ENCODE data around the gene IFNA17.
"Not testable (repeated sequence)": the region's sequence is repeated elsewhere in the genome, so short reads cannot be mapped to it uniquely, and the experiment has no call there.

IFNA17 gene

GRCh38 chr9:21213411-21214326 lies 14.4 kb downstream of the IFNA17 start:
- not testable (repeated sequence) for H3K4me3 ChIP-seq (ENCODE audit: low read length); DNase-seq (ENCODE audit: low read depth, low spot score)

GRCh38 chr9:21212160-21212559 lies 15.9 kb downstream of the IFNA17 start:
- not testable (repeated sequence) for DNase-seq (ENCODE audit: low read depth, low spot score); H3K4me3 ChIP-seq (ENCODE audit: low read length)

GRCh38 chr9:21210782-21211181 lies 17.2 kb downstream of the IFNA17 start:
- DNase-seq (ENCODE audit: low read depth, low spot score); H3K4me3 ChIP-seq (ENCODE audit: low read length): not testable (repeated sequence)

GRCh38 chr9:21210311-21210710 lies 17.7 kb downstream of the IFNA17 start:
- no peak overlapping the region for H3K4me3 ChIP-seq (ENCODE audit: low read length)
- DNase-seq (ENCODE audit: low read depth, low spot score) = no peak

GRCh38 chr9:21207043-21207442 lies 21.0 kb downstream of the IFNA17 start, which contains the start of gene IFNA10:
Gene IFNA10, minus strand, starts transcription at chr9:21207143. Its CDS starts 46 bp downstream, at chr9:21207097.
- not testable (repeated sequence) for DNase-seq (ENCODE audit: low read depth, low spot score); H3K4me3 ChIP-seq (ENCODE audit: low read length)

- no peak for DNase-seq (ENCODE audit: low read depth, low spot score)
- H3K4me3 ChIP-seq (ENCODE audit: low read length) = no peak overlapping the region
Observed at GRCh38 chr9:21205204-21205603, 22.8 kb downstream of the IFNA17 start.

GRCh38 chr9:21202105-21202504 lies 25.9 kb downstream of the IFNA17 start, which contains the start of gene IFNA7:
Gene IFNA7, minus strand, starts transcription at chr9:21202205. Its CDS starts 40 bp downstream, at chr9:21202165.
- H3K4me3 ChIP-seq (ENCODE audit: low read length); DNase-seq (ENCODE audit: low read depth, low spot score): not testable (repeated sequence)

GRCh38 chr9:21194867-21195776 lies 32.9 kb downstream of the IFNA17 start:
- DNase-seq (ENCODE audit: low read depth, low spot score); H3K4me3 ChIP-seq (ENCODE audit: low read length): not testable (repeated sequence)

GRCh38 chr9:21187487-21187886 lies 40.5 kb downstream of the IFNA17 start, which contains the start of gene IFNA4:
Gene IFNA4, minus strand, starts transcription at chr9:21187587. Its CDS starts 56 bp downstream, at chr9:21187531.
- not testable (repeated sequence) for H3K4me3 ChIP-seq (ENCODE audit: low read length); DNase-seq (ENCODE audit: low read depth, low spot score)

- not testable (repeated sequence) for H3K4me3 ChIP-seq (ENCODE audit: low read length); DNase-seq (ENCODE audit: low read depth, low spot score)
Observed at GRCh38 chr9:21182810-21183736, 44.9 kb downstream of the IFNA17 start.
